ENCODE measurements around the gene LRP1. TPM values are rescaled to one million over a fixed set of nuclear protein-coding genes. Genes with fewer than 3 reads are reported as not detected.
"Not testable (repeated sequence)": the region's sequence is repeated elsewhere in the genome, so short reads cannot be mapped to it uniquely, and the experiment has no call there.

Gene LRP1
- total RNA-seq, 1 experiment from 2014 or later = 0.56 TPM

DNA sequence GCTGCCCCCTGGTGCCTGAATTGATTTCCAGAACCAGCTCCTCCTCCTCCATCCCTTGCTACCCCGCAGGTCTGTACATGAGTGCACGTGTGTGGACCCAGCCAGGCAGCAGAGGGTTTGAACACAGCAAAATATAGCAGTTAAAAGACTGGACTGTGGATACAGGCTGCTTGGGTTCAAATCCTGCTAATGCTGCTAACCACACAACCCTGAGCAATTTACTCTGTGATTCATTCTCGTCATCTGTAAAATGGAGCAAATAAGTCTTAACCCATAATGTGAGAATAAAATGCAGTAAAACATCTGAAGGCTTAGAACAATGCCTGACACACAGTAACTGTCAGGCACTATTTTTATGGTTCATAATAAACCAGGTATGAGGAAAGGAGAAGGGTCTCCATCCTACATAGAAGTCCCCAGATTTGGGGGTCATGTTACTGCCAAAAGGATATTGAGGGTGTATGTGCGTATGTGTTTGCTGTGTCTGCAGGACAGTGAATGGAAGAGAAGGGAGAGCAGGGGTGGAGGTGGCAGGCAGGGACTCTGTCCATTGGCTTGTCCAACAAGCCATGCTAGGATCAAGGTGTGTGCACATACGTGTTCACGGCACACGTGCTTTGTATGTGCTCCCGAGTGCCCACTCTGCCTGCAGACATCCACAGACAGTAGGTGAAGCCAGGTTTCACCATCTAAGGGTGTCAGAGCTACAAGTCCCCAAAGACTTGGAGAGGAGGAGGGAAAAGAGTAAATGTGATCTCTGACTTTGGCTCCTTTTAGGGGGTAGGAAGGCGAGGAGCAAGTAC is 15.6 kb upstream of the LRP1 start:
- peaks cover 37% of the 10 kb centered on the region for H3K79me2 ChIP-seq (ENCODE audit: low read length)
- H3K27ac ChIP-seq (ENCODE audit: low read length) = no peak overlapping the region
- peak overlapping the region; percentile 96; the same call in 1 of the 2 replicates for H3K4me3 ChIP-seq (ENCODE audit: low read length)
- peak overlapping the region; percentile 32 for H3K9ac ChIP-seq (ENCODE audit: low read length)
- peaks cover 42% of the 10 kb centered on the region for H3K4me1 ChIP-seq (ENCODE audit: low read length)
- peaks cover 10% of the 10 kb centered on the region; the same call in 1 of the 2 replicates for H3K36me3 ChIP-seq (ENCODE audit: insufficient read depth, low read length)
- peaks cover 15% of the 10 kb centered on the region for H4K20me1 ChIP-seq (ENCODE audit: insufficient read depth, low read depth, low read length)
- H2AFZ ChIP-seq (ENCODE audit: low read length) = peak overlapping the region; percentile 24; the same call in 1 of the 2 replicates
- H3K27me3 ChIP-seq (ENCODE audit: low read length) = no peaks in the 10 kb centered on the region
- no peaks in the 10 kb centered on the region for H3K9me2 ChIP-seq (replicated peaks; ENCODE audit: insufficient read depth, low read length)
- DNase-seq = no peak
- peak overlapping the region; percentile 94 for H3K4me2 ChIP-seq (ENCODE audit: low read depth, low read length, poor library complexity, severe bottlenecking)
- H3K9me3 ChIP-seq (ENCODE audit: low read length) = no peaks in the 10 kb centered on the region

DNA sequence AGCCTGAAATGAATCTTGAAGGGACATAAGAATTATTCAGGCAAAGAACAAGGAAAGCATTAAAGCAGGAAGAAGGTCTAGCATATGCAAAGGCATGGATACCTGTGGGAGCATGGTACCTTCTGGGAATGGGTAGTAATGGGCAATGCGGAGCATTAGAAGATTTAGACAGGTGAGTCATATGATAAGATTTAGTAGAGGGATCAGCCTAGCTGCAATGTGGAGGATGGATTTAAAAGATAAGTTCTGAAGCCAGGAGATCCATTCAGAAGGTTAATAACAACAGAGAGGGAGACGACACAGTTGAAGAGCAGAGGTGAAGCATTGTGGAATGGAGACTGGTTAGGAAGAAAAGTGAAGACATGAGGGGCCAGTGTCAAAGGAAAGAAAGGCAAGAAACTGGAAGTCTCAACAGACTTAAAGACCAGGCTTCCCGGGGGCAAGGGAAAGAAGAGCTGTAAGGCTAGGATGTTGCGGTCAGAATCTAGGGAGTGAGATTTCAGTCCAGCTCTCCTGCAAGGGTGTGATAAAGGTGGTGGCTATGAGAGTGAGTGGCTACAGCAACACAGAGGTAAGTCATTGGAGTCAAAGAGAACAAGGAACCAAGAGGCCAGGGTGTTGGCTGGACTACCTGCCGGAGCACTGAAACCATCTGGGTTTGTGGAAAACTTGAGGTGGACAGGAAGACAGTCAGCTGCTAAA is 11.6 kb upstream of the LRP1 start:
- Histone ChIP-seq H3K4me2 (ENCODE audit: low read depth, low read length, poor library complexity, severe bottlenecking) (no peak overlapping the region), H3K4me3 (ENCODE audit: low read length) (no peak overlapping the region), H3K4me1 (ENCODE audit: low read length) (peaks cover 22% of the 10 kb centered on the region), H4K20me1 (ENCODE audit: insufficient read depth, low read depth, low read length) (no peaks in the 10 kb centered on the region), H3K36me3 (ENCODE audit: insufficient read depth, low read length) (no peaks in the 10 kb centered on the region), H3K9me3 (ENCODE audit: low read length) (no peaks in the 10 kb centered on the region), H2AFZ (ENCODE audit: low read length) (no peak overlapping the region), H3K27me3 (ENCODE audit: low read length) (no peaks in the 10 kb centered on the region), H3K9ac (ENCODE audit: low read length) (no peak overlapping the region), H3K9me2 (replicated peaks; ENCODE audit: insufficient read depth, low read length) (no peaks in the 10 kb centered on the region), H3K79me2 (ENCODE audit: low read length) (no peaks in the 10 kb centered on the region), H3K27ac (ENCODE audit: low read length) (no peak overlapping the region)
- no peak for DNase-seq

- Histone ChIP-seq H3K9me3 (ENCODE audit: low read length) (peaks cover 5% of the 10 kb centered on the region; the same call in 1 of the 2 replicates), H3K4me1 (ENCODE audit: low read length) (peaks cover 12% of the 10 kb centered on the region), H4K20me1 (ENCODE audit: insufficient read depth, low read depth, low read length) (no peaks in the 10 kb centered on the region), H2AFZ (ENCODE audit: low read length) (0 out of 2 replicates have a peak overlapping the region, but pooled peaks have one; percentile 8), H3K9me2 (replicated peaks; ENCODE audit: insufficient read depth, low read length) (no peaks in the 10 kb centered on the region), H3K79me2 (ENCODE audit: low read length) (no peaks in the 10 kb centered on the region), H3K4me3 (ENCODE audit: low read length) (no peak overlapping the region), H3K27me3 (ENCODE audit: low read length) (no peaks in the 10 kb centered on the region), H3K36me3 (ENCODE audit: insufficient read depth, low read length) (no peaks in the 10 kb centered on the region), H3K9ac (ENCODE audit: low read length) (no peak overlapping the region), H3K4me2 (ENCODE audit: low read depth, low read length, poor library complexity, severe bottlenecking) (no peak overlapping the region), H3K27ac (ENCODE audit: low read length) (no peak overlapping the region)
- peak; percentile 55 for DNase-seq
Observed at GRCh38 chr12:57118711-57119271, 9.5 kb upstream of the LRP1 start.

- Histone ChIP-seq H3K4me1 (ENCODE audit: low read length) (peaks cover 12% of the 10 kb centered on the region), H3K27ac (ENCODE audit: low read length) (no peak overlapping the region), H3K4me2 (ENCODE audit: low read depth, low read length, poor library complexity, severe bottlenecking) (no peak overlapping the region), H4K20me1 (ENCODE audit: insufficient read depth, low read depth, low read length) (no peaks in the 10 kb centered on the region), H3K4me3 (ENCODE audit: low read length) (no peak overlapping the region), H3K27me3 (ENCODE audit: low read length) (no peaks in the 10 kb centered on the region), H3K9me2 (replicated peaks; ENCODE audit: insufficient read depth, low read length) (no peaks in the 10 kb centered on the region), H3K79me2 (ENCODE audit: low read length) (no peaks in the 10 kb centered on the region), H3K36me3 (ENCODE audit: insufficient read depth, low read length) (no peaks in the 10 kb centered on the region), H3K9ac (ENCODE audit: low read length) (no peak overlapping the region), H2AFZ (ENCODE audit: low read length) (0 out of 2 replicates have a peak overlapping the region, but pooled peaks have one; percentile 8), H3K9me3 (ENCODE audit: low read length) (peaks cover 7% of the 10 kb centered on the region; the same call in 1 of the 2 replicates)
- no peak for DNase-seq
Observed at GRCh38 chr12:57119294-57120085, 8.8 kb upstream of the LRP1 start.

DNA sequence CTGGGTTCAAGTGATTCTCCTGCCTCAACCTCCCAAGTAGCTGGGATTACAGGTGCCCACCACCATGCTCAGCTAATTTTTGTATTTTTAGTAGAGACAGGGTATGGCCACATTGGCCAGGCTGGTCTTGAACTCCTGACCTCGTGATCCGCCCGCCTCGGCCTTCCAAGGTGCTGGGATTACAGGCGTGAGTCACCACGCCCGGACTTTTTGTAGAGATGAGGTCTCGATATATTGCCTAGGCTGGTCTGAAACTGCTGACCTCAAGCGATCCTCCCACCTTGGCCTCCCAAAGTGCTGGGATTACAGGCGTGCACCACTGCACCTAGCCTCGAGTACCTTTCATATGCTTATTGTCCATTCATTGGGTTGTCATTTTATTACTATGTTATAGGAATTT is 7.6 kb upstream of the LRP1 start:
- H3K9me2 ChIP-seq (replicated peaks; ENCODE audit: insufficient read depth, low read length); H3K27me3 ChIP-seq (ENCODE audit: low read length); H3K4me3 ChIP-seq (ENCODE audit: low read length); H4K20me1 ChIP-seq (ENCODE audit: insufficient read depth, low read depth, low read length); H3K27ac ChIP-seq (ENCODE audit: low read length); H3K36me3 ChIP-seq (ENCODE audit: insufficient read depth, low read length); H3K4me2 ChIP-seq (ENCODE audit: low read depth, low read length, poor library complexity, severe bottlenecking); H3K9me3 ChIP-seq (ENCODE audit: low read length); DNase-seq; H3K9ac ChIP-seq (ENCODE audit: low read length); H2AFZ ChIP-seq (ENCODE audit: low read length); H3K79me2 ChIP-seq (ENCODE audit: low read length): not testable (repeated sequence)
- H3K4me1 ChIP-seq (ENCODE audit: low read length) = peaks cover 12% of the 10 kb centered on the region

DNA sequence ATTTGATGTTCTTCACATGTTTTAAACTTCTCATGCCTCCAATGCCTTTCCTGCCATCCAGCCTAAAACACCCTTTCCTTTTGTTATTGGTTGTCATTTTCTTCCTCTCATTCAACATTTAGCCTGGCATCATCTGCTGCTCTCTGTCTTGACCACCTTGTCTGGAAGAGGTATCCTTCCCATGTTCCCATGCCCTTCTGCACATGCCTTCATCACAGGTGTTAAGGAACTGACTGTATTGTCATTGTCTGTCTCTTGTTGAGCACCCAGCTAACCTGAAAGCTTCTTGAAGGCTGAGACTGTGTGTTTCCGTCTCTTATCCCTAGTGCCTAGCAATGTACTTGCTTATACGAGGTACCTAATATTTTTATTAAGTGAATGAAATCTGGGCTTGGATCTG is 4.5 kb upstream of the LRP1 start:
- Histone ChIP-seq H3K4me2 (ENCODE audit: low read depth, low read length, poor library complexity, severe bottlenecking) (no peak overlapping the region), H3K36me3 (ENCODE audit: insufficient read depth, low read length) (no peaks in the 10 kb centered on the region), H3K9me2 (replicated peaks; ENCODE audit: insufficient read depth, low read length) (no peaks in the 10 kb centered on the region), H2AFZ (ENCODE audit: low read length) (no peak overlapping the region), H3K4me3 (ENCODE audit: low read length) (no peak overlapping the region), H3K9ac (ENCODE audit: low read length) (no peak overlapping the region), H3K27me3 (ENCODE audit: low read length) (no peaks in the 10 kb centered on the region), H3K9me3 (ENCODE audit: low read length) (peaks cover 7% of the 10 kb centered on the region; the same call in 1 of the 2 replicates), H3K27ac (ENCODE audit: low read length) (no peak overlapping the region), H3K4me1 (ENCODE audit: low read length) (peaks cover 21% of the 10 kb centered on the region), H4K20me1 (ENCODE audit: insufficient read depth, low read depth, low read length) (no peaks in the 10 kb centered on the region), H3K79me2 (ENCODE audit: low read length) (no peaks in the 10 kb centered on the region)
- no peak for DNase-seq

GRCh38 chr12:57124261-57124877 is 3.9 kb upstream of the LRP1 start:
- Histone ChIP-seq H3K4me1 (ENCODE audit: low read length) (peaks cover 15% of the 10 kb centered on the region), H3K79me2 (ENCODE audit: low read length) (no peaks in the 10 kb centered on the region), H4K20me1 (ENCODE audit: insufficient read depth, low read depth, low read length) (no peaks in the 10 kb centered on the region), H3K4me2 (ENCODE audit: low read depth, low read length, poor library complexity, severe bottlenecking) (no peak overlapping the region), H3K9me3 (ENCODE audit: low read length) (peaks cover 7% of the 10 kb centered on the region; the same call in 1 of the 2 replicates), H3K4me3 (ENCODE audit: low read length) (no peak overlapping the region), H3K36me3 (ENCODE audit: insufficient read depth, low read length) (no peaks in the 10 kb centered on the region), H2AFZ (ENCODE audit: low read length) (no peak overlapping the region), H3K9ac (ENCODE audit: low read length) (no peak overlapping the region), H3K9me2 (replicated peaks; ENCODE audit: insufficient read depth, low read length) (no peaks in the 10 kb centered on the region), H3K27me3 (ENCODE audit: low read length) (no peaks in the 10 kb centered on the region), H3K27ac (ENCODE audit: low read length) (no peak overlapping the region)
- peak; percentile 92 for DNase-seq
